ENCODE measurements around the gene SDF4.

SDF4 gene

GRCh38 chr1:1206376-1206965 lies 25.3 kb downstream of the SDF4 start, which contains the start of gene TNFRSF18:
Gene TNFRSF18 (minus strand): TSS chr1:1206592. CDS start chr1:1206571, 21 bp downstream.
- Mint-ChIP-seq H3K36me3 (peaks cover 76% of the 10 kb centered on the region), H3K9me3 (no peaks in the 10 kb centered on the region), H3K4me1 (peaks cover 43% of the 10 kb centered on the region), H3K27ac (peak within 1 kb of the TSS; percentile 97), H3K4me3 (peak within 1 kb of the TSS; percentile 93)
- peak; percentile 39 for ATAC-seq
- DNase-seq (ENCODE audit: low spot score in 2 of 2) = no peak

GRCh38 chr1:1205769-1206375 lies 25.9 kb downstream of the SDF4 start:
- Mint-ChIP-seq H3K9me3 (no peaks in the 10 kb centered on the region), H3K36me3 (peaks cover 71% of the 10 kb centered on the region), H3K4me1 (peaks cover 37% of the 10 kb centered on the region), H3K4me3 (peak overlapping the region; percentile 93), H3K27ac (peak overlapping the region; percentile 91)
- no peak for ATAC-seq
- no peak for DNase-seq (ENCODE audit: low spot score in 2 of 2)

- ATAC-seq (no peak), DNase-seq (ENCODE audit: low spot score in 2 of 2) (no peak)
- no peaks in the 10 kb centered on the region for H3K9me3 Mint-ChIP-seq
- H3K4me1 Mint-ChIP-seq = peaks cover 38% of the 10 kb centered on the region
- H3K27ac Mint-ChIP-seq = peak overlapping the region; percentile 54
- peaks cover 71% of the 10 kb centered on the region for H3K36me3 Mint-ChIP-seq
- H3K4me3 Mint-ChIP-seq = peak overlapping the region; percentile 93
Measured at GRCh38 chr1:1204998-1205768, 26.6 kb downstream of the SDF4 start.

GRCh38 chr1:1204425-1204920 lies 27.3 kb downstream of the SDF4 start:
- Mint-ChIP-seq H3K36me3 (peaks cover 71% of the 10 kb centered on the region), H3K9me3 (no peaks in the 10 kb centered on the region), H3K4me1 (peaks cover 38% of the 10 kb centered on the region), H3K27ac (peak overlapping the region; percentile 54), H3K4me3 (peak overlapping the region; percentile 93)
- ATAC-seq (no peak), DNase-seq (ENCODE audit: low spot score in 2 of 2) (no peak)

GRCh38 chr1:1203561-1204424 lies 28.0 kb downstream of the SDF4 start:
- peaks cover 32% of the 10 kb centered on the region for H3K4me1 Mint-ChIP-seq
- ATAC-seq (no peak), DNase-seq (ENCODE audit: low spot score in 2 of 2) (no peak)
- H3K36me3 Mint-ChIP-seq = peaks cover 69% of the 10 kb centered on the region
- peak overlapping the region; percentile 93 for H3K4me3 Mint-ChIP-seq
- no peaks in the 10 kb centered on the region for H3K9me3 Mint-ChIP-seq
- peak overlapping the region; percentile 8 for H3K27ac Mint-ChIP-seq

GRCh38 chr1:1202831-1203560 lies 28.8 kb downstream of the SDF4 start:
- peaks cover 69% of the 10 kb centered on the region for H3K36me3 Mint-ChIP-seq
- peaks cover 24% of the 10 kb centered on the region for H3K4me1 Mint-ChIP-seq
- no peaks in the 10 kb centered on the region for H3K9me3 Mint-ChIP-seq
- H3K27ac Mint-ChIP-seq = peak overlapping the region; percentile 48
- peak overlapping the region; percentile 93 for H3K4me3 Mint-ChIP-seq
- ATAC-seq = no peak
- no peak for DNase-seq (ENCODE audit: low spot score in 2 of 2)

GRCh38 chr1:1200876-1201810 lies 30.7 kb downstream of the SDF4 start:
- DNase-seq (ENCODE audit: low spot score in 2 of 2) (peak; percentile 93 to 94), ATAC-seq (peak; percentile 81)
- peak overlapping the region; percentile 66 for H3K4me3 Mint-ChIP-seq
- peaks cover 20% of the 10 kb centered on the region for H3K4me1 Mint-ChIP-seq
- no peaks in the 10 kb centered on the region for H3K9me3 Mint-ChIP-seq
- H3K36me3 Mint-ChIP-seq = peaks cover 67% of the 10 kb centered on the region
- H3K27ac Mint-ChIP-seq = peak overlapping the region; percentile 94

GRCh38 chr1:1199961-1200875 lies 31.6 kb downstream of the SDF4 start:
- Mint-ChIP-seq H3K9me3 (peaks cover 2% of the 10 kb centered on the region), H3K4me3 (peak overlapping the region; percentile 66), H3K27ac (peak overlapping the region; percentile 94), H3K4me1 (peaks cover 23% of the 10 kb centered on the region), H3K36me3 (peaks cover 66% of the 10 kb centered on the region)
- ATAC-seq = no peak
- no peak for DNase-seq (ENCODE audit: low spot score in 2 of 2)

GRCh38 chr1:1199141-1199960 lies 32.5 kb downstream of the SDF4 start:
- DNase-seq (ENCODE audit: low spot score in 2 of 2) (peak in 1 of 2 donors; percentile 17), ATAC-seq (no peak)
- peaks cover 30% of the 10 kb centered on the region for H3K4me1 Mint-ChIP-seq
- peak overlapping the region; percentile 66 for H3K4me3 Mint-ChIP-seq
- peaks cover 7% of the 10 kb centered on the region for H3K9me3 Mint-ChIP-seq
- peak overlapping the region; percentile 94 for H3K27ac Mint-ChIP-seq
- H3K36me3 Mint-ChIP-seq = peaks cover 57% of the 10 kb centered on the region

GRCh38 chr1:1198423-1199140 lies 33.2 kb downstream of the SDF4 start:
- no peak overlapping the region for H3K4me3 Mint-ChIP-seq
- H3K9me3 Mint-ChIP-seq = peaks cover 7% of the 10 kb centered on the region
- no peak for ATAC-seq
- H3K36me3 Mint-ChIP-seq = peaks cover 51% of the 10 kb centered on the region
- peak overlapping the region; percentile 43 for H3K27ac Mint-ChIP-seq
- H3K4me1 Mint-ChIP-seq = peaks cover 27% of the 10 kb centered on the region
- DNase-seq (ENCODE audit: low spot score in 2 of 2) = no peak

GRCh38 chr1:1197551-1198422 lies 34.0 kb downstream of the SDF4 start:
- ATAC-seq = no peak
- H3K9me3 Mint-ChIP-seq = peaks cover 7% of the 10 kb centered on the region
- H3K36me3 Mint-ChIP-seq = peaks cover 54% of the 10 kb centered on the region
- H3K27ac Mint-ChIP-seq = peak overlapping the region; percentile 43
- H3K4me1 Mint-ChIP-seq = peaks cover 27% of the 10 kb centered on the region
- DNase-seq (ENCODE audit: low spot score in 2 of 2) = peak in 1 of 2 donors; percentile 4
- no peak overlapping the region for H3K4me3 Mint-ChIP-seq
